ENCODE results near the gene MACROD2. TPM values are rescaled to one million over a fixed set of nuclear protein-coding genes. Genes with fewer than 3 reads are reported as not detected.

MACROD2 gene
- total RNA-seq, 2 donors from 2014 or later: not detected

DNA sequence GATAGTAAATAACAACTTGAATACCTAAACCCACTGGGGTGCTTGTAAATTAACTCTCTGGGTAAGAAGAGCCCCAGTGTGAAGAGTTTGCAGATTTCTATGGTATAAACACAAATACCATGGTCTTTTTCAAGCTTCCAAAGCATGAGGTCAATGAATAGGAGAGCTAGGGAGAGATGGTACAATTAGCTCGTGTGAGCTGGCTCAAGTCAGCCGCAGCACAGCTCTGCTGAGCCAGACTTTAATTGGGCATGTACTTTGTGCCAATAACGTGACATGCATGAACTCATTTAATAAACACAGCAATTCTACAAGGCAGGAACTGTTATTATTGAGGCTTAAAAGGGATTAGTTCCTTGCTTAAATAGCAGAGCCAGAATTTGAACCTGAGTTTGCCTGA lies 1893.7 kb downstream of the MACROD2 start:
- Mint-ChIP-seq H3K4me1 (ENCODE audit: low read depth) (no peaks in the 10 kb centered on the region), H3K9me3 (peaks cover 6 to 7% of the 10 kb centered on the region in 2 donors), H3K27me3 (ENCODE audit: low read depth) (peaks cover 6% of the 10 kb centered on the region), H3K27ac (no peak overlapping the region), H3K4me3 (no peak overlapping the region), H3K36me3 (ENCODE audit: insufficient read depth in 2 of 2) (no peaks in the 10 kb centered on the region)
- DNase-seq: no peak
- ATAC-seq (replicated peaks in 1 of 2): no peak

DNA sequence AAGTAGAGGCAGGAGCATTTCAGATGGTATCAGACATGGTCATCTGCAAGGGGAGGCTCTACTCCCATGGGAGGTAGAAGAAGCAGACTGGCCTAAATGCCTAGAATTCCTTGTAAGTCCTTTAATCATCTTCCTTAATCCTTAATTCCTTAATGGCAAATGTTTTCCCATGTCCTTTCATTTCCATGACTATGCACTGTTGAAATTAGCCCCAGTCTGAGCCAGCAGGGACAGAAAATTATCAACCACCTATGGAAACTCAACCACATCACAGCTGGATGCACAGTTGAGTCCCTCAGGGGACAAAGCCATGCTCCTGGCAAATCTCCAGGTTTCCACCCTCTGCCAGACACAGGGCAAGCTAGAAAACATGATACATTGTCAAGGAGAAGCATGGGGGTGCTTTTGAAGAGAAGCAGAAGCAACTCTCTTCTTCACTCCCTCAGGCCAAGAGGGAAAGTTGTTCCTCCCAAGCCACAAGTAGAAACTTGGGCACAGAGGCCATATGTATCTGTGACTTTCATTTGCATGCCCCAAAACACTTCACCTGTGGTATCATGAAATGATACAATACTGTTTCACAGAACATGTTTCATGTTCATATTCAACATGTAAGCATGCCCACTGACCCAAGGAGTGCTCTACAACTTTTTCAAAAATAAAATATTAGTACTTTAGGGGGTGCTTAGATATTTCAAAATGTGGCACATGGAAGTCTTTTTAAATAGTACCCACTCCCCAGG lies 1894.4 kb downstream of the MACROD2 start:
- Mint-ChIP-seq H3K27me3 (ENCODE audit: low read depth) (peaks cover 6% of the 10 kb centered on the region), H3K36me3 (ENCODE audit: insufficient read depth in 2 of 2) (no peaks in the 10 kb centered on the region), H3K9me3 (peaks cover 3 to 4% of the 10 kb centered on the region in 2 donors), H3K4me3 (no peak overlapping the region), H3K4me1 (ENCODE audit: low read depth) (no peaks in the 10 kb centered on the region), H3K27ac (no peak overlapping the region)
- DNase-seq: no peak
- ATAC-seq (replicated peaks in 1 of 2): no peak

DNA sequence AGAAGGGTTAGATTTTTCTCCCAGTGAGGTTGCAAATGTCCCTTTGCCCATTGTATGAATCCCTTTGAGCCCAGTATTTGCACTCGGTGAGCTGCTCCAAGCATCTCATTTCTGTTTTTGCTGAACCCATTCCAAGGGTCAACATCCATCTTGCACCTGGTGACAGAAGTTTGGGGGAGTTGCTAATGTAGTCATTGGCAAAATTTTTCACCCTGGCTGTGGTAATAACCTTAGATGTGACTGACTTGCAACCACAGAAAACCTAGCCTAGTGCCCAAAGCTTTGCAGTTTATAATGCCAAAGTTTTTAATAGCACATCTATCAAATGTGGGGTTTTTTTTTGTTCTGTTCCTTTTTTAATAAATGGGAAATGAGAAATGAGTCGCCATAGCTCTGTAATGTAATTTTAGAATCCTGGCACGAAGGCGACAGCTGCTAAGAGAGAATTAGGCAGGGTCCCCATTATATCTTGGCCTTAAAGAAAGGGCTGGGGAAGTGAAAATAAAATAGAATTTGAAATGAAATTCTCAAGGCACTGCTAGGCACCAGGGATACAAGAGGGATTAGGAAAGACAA lies 1895.2 kb downstream of the MACROD2 start:
- Mint-ChIP-seq H3K4me3 (no peak overlapping the region), H3K27ac (no peak overlapping the region), H3K4me1 (ENCODE audit: low read depth) (peaks cover 6% of the 10 kb centered on the region), H3K9me3 (peaks cover 4 to 6% of the 10 kb centered on the region in 2 donors), H3K36me3 (ENCODE audit: insufficient read depth in 2 of 2) (no peaks in the 10 kb centered on the region), H3K27me3 (ENCODE audit: low read depth) (peaks cover 6% of the 10 kb centered on the region)
- no peak for DNase-seq
- no peak for ATAC-seq (replicated peaks in 1 of 2)

DNA sequence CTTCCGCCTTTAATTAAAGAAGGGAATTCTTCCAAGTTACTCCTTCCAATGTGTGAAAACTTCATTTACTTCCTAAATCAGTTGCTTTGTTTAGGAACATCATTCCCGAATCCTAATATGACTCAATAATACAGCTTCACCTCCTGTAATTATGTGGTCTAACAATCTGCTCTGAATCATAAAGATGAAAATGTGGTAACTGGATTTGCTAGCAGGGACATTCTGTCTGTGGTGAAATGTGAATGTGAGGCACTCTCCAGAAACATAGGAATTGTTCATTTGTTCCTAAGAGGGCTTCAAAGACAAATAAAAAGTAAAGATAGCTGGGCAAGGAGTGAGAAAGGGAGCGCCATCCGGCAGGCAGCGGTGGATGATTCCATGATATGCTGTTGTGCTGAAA lies 1899.8 kb downstream of the MACROD2 start:
- peaks cover 6% of the 10 kb centered on the region for H3K27me3 Mint-ChIP-seq (ENCODE audit: low read depth)
- H3K27ac Mint-ChIP-seq: no peak overlapping the region
- peak overlapping the region; percentile 11 to 28 for H3K4me3 Mint-ChIP-seq
- ATAC-seq (replicated peaks in 1 of 2): no peak
- no peak for DNase-seq
- H3K4me1 Mint-ChIP-seq (ENCODE audit: low read depth): peaks cover 13% of the 10 kb centered on the region
- no peaks in the 10 kb centered on the region for H3K36me3 Mint-ChIP-seq (ENCODE audit: insufficient read depth in 2 of 2)
- peaks cover 2 to 6% of the 10 kb centered on the region in 2 donors for H3K9me3 Mint-ChIP-seq

DNA sequence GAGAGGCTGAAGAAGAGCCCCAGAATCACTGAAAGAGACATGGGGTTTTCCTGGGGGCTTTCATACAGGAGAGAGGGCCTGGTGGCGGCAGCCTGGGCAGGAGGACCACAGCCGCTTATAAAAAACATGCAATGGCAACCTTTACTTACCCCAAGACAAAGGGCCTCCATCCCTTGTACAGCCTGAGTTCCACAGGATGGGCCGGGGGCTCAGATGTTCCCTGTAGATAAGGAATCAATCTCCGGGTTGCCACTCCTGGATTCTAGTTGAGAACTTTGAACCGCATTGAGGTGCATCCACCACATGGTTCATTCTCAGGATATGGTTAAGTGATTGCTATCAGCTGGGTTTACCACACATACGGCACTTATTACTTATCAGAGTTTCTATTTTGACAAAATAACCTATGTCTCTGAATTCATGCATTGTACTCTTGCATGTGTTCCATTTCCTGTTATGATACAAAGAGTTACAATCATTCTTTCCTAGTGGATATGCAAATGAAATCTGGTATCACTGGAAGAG lies 1900.3 kb downstream of the MACROD2 start:
- H3K4me1 Mint-ChIP-seq (ENCODE audit: low read depth): peaks cover 13% of the 10 kb centered on the region
- peak overlapping the region in 1 of 2 donors; percentile 28 for H3K4me3 Mint-ChIP-seq
- no peak overlapping the region for H3K27ac Mint-ChIP-seq
- H3K36me3 Mint-ChIP-seq (ENCODE audit: insufficient read depth in 2 of 2): no peaks in the 10 kb centered on the region
- DNase-seq (peak; percentile 6), ATAC-seq (replicated peaks in 1 of 2) (peak; percentile 90)
- peaks cover 6% of the 10 kb centered on the region for H3K27me3 Mint-ChIP-seq (ENCODE audit: low read depth)
- H3K9me3 Mint-ChIP-seq: peaks cover 2 to 6% of the 10 kb centered on the region in 2 donors

DNA sequence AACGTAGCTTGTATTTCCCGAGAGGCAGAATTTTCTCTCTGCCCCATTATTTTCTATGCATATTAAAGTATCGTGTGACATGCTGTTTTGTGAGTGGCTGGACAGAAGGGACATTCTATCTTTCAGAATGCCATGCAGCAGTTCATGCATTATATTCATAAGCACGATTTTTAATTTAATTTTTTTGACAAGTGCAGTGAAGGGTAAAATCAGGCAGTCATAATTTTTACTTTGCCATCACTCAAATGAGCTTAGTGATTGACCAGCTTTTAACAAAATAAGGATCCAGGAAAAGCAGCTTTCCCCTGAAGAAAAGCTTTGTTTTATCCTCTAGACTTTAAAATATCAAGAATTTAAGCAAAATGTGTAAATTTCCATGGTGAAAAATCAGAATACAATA lies 1904.7 kb downstream of the MACROD2 start:
- Mint-ChIP-seq H3K36me3 (ENCODE audit: insufficient read depth in 2 of 2) (peaks cover 2% of the 10 kb centered on the region in 2 donors), H3K4me1 (ENCODE audit: low read depth) (peaks cover 12% of the 10 kb centered on the region), H3K27ac (no peak overlapping the region), H3K27me3 (ENCODE audit: low read depth) (no peaks in the 10 kb centered on the region), H3K4me3 (no peak overlapping the region), H3K9me3 (peaks cover 5 to 7% of the 10 kb centered on the region in 2 donors)
- DNase-seq (no peak), ATAC-seq (replicated peaks in 1 of 2) (no peak)

DNA sequence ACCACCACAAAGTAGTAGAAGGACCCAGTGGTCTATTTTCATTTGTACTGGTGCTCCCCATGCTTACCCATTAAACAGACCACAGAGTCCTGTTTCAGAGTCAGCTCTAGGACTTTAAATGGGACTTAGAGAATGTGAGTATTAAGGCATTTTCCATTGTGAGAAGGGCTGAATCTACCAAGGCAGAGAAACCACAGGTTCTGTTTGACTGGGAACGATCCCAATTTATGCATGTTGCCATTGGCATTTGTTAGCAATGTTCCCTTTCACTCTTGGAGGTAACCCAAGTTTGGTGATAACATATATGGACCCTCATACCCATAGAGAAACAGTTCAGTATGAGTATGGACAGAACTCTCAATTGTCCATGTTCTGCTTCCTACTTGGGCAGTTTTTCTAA lies 1905.1 kb downstream of the MACROD2 start:
- Mint-ChIP-seq H3K36me3 (ENCODE audit: insufficient read depth in 2 of 2) (peaks cover 2% of the 10 kb centered on the region in 2 donors), H3K27ac (no peak overlapping the region), H3K4me3 (no peak overlapping the region), H3K4me1 (ENCODE audit: low read depth) (peaks cover 8% of the 10 kb centered on the region), H3K27me3 (ENCODE audit: low read depth) (no peaks in the 10 kb centered on the region), H3K9me3 (peaks cover 2 to 7% of the 10 kb centered on the region in 2 donors)
- ATAC-seq (replicated peaks in 1 of 2): no peak
- no peak for DNase-seq

DNA sequence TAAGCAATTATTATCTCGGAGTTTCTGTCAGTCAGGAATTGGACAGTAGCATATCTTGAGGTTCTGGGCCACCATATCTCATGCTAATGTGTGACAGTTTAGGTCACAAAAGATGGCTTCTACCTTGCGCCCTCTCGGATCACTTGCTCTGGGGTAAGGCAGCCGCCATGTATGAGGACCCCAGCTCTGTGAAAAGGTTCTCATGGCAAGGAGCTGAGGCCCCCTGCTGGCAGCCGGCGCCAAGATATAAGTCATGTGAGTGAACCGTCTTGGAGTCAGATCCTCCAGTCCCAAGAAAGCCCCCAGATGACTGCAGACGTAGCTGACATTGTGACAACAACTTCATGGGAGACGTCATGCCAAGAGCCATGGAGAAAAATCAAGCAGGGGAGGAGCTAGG lies 1907.2 kb downstream of the MACROD2 start:
- Mint-ChIP-seq H3K4me1 (ENCODE audit: low read depth) (no peaks in the 10 kb centered on the region), H3K27me3 (ENCODE audit: low read depth) (no peaks in the 10 kb centered on the region), H3K4me3 (no peak overlapping the region), H3K9me3 (peaks cover 2 to 7% of the 10 kb centered on the region in 2 donors), H3K27ac (no peak overlapping the region), H3K36me3 (ENCODE audit: insufficient read depth in 2 of 2) (peaks cover 2% of the 10 kb centered on the region in 2 donors)
- ATAC-seq (replicated peaks in 1 of 2): no peak
- no peak for DNase-seq

DNA sequence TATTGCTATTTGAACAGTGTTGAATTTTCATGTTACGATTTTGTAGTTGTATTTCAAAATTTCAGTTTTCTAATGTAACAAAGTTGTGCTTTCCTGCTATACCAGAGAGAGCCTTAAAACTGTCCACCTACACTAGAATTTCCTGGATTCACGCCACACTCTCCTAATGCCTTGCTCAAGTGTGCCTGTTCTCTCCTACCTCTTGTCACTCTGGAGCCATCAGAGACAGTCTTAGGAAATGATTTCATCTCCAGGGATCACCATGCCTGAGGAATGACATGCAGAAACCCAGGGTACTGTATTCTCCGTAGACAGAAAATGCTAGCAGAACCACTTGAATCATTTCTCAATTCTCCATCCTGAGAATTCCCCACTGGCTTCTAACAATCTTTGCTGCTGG lies 1910.3 kb downstream of the MACROD2 start:
- no peaks in the 10 kb centered on the region for H3K4me1 Mint-ChIP-seq (ENCODE audit: low read depth)
- peaks cover 6 to 9% of the 10 kb centered on the region in 2 donors for H3K9me3 Mint-ChIP-seq
- no peak overlapping the region for H3K27ac Mint-ChIP-seq
- no peaks in the 10 kb centered on the region for H3K27me3 Mint-ChIP-seq (ENCODE audit: low read depth)
- no peak overlapping the region for H3K4me3 Mint-ChIP-seq
- ATAC-seq (replicated peaks in 1 of 2): no peak
- DNase-seq: no peak
- H3K36me3 Mint-ChIP-seq (ENCODE audit: insufficient read depth in 2 of 2): peaks cover 2% of the 10 kb centered on the region in 2 donors

DNA sequence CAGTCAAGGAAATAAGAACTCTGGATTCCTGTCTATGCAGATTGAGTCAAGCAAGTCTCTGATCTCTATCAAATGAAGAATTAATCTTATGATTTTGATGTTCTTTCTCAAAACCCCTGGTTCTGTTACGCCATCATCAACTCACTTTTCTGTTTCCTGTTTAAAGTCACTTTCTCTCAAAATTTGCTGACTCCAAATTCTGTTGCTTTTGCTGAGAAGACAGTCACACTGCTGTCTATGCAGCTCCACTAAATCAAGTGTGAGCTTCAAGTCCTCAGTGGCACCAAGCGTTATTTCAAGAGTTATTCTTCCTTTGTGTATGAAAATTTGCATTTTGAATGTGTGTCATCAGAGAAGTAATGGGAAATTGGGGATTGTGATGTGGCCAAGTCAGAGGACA lies 1914.7 kb downstream of the MACROD2 start:
- DNase-seq (no peak), ATAC-seq (replicated peaks in 1 of 2) (no peak)
- Mint-ChIP-seq H3K4me1 (ENCODE audit: low read depth) (no peaks in the 10 kb centered on the region), H3K27me3 (ENCODE audit: low read depth) (no peaks in the 10 kb centered on the region), H3K4me3 (no peak overlapping the region), H3K36me3 (ENCODE audit: insufficient read depth in 2 of 2) (no peaks in the 10 kb centered on the region), H3K27ac (no peak overlapping the region), H3K9me3 (peaks cover 2 to 10% of the 10 kb centered on the region in 2 donors)

DNA sequence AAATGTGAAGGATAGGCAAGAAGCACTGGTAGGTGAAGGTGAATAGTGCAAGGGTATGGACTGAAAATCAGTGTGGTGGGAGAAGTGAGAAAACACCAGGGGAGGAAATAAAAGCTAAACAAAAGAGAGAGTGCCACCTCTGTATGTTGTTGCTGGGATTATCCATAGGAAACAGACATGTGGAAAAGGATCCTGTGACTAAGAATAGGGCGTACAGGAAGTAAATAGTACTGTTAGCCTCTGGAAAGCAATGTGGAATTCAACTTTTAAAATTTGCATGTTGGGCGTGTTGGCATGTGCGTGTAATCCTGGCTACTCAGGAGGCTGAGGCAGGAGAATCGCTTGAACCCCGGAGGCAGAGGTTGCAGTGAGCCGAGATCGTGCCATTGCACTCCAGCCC lies 1916.3 kb downstream of the MACROD2 start:
- Mint-ChIP-seq H3K36me3 (ENCODE audit: insufficient read depth in 2 of 2) (no peaks in the 10 kb centered on the region), H3K9me3 (peaks cover 2 to 10% of the 10 kb centered on the region in 2 donors), H3K27ac (no peak overlapping the region), H3K27me3 (ENCODE audit: low read depth) (no peaks in the 10 kb centered on the region), H3K4me3 (no peak overlapping the region), H3K4me1 (ENCODE audit: low read depth) (no peaks in the 10 kb centered on the region)
- no peak for DNase-seq
- no peak for ATAC-seq (replicated peaks in 1 of 2)

DNA sequence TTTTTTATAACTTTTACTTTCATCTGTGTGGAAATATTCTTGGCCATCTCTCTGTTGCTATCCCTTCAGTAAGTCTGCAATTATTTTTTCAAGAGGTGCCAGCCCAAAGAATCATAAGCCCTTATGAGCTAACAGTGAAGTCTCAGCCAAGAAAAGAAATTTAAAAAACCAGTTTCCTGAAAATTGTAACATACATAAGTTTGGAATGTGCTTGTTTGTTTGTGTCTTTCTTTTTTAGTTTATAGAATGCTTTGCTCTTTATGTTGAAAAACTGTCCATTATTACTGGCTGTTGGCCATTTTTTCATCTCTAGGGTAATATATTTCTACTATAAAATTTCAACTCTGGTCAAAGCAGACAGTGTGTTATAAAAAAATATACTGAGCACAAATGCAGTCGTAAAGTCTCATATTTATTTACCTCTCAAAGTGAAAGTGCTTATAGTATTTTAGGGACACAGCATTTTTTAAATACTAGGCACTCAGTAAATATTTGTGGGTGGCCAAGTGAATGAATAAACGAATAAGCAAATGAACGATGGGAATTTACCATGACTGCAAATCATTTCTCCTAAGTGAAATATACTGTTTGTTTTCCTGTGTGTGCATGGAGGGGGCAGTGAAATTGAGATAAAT lies 1918.2 kb downstream of the MACROD2 start:
- no peaks in the 10 kb centered on the region for H3K4me1 Mint-ChIP-seq (ENCODE audit: low read depth)
- no peaks in the 10 kb centered on the region for H3K36me3 Mint-ChIP-seq (ENCODE audit: insufficient read depth in 2 of 2)
- DNase-seq: no peak
- H3K9me3 Mint-ChIP-seq: peaks cover 2 to 8% of the 10 kb centered on the region in 2 donors
- H3K27ac Mint-ChIP-seq: no peak overlapping the region
- H3K27me3 Mint-ChIP-seq (ENCODE audit: low read depth): no peaks in the 10 kb centered on the region
- no peak overlapping the region for H3K4me3 Mint-ChIP-seq
- no peak for ATAC-seq (replicated peaks in 1 of 2)

DNA sequence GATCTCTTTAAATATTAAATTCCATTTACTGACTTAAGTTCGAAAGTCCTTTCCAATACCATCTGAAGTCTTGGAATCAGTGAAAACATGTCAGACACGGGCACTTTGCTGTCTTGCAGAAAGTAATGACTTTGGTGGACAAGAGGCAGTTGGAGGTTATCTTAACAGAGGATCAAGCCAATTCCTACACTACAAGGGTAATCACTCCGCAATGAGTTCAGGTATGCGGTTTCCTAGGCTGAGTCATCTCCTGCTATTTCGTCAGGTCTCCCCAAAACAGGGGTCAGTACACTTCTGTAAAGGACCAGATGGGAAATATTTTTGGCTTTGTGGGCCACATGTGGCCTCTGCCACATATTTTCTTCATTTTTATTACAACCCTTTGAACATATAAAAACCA lies 1921.3 kb downstream of the MACROD2 start:
- H3K9me3 Mint-ChIP-seq: peaks cover 1 to 2% of the 10 kb centered on the region in 2 donors
- ATAC-seq (replicated peaks in 1 of 2) (no peak), DNase-seq (no peak)
- H3K4me3 Mint-ChIP-seq: no peak overlapping the region
- H3K4me1 Mint-ChIP-seq (ENCODE audit: low read depth): no peaks in the 10 kb centered on the region
- H3K27me3 Mint-ChIP-seq (ENCODE audit: low read depth): no peaks in the 10 kb centered on the region
- H3K27ac Mint-ChIP-seq: no peak overlapping the region
- no peaks in the 10 kb centered on the region for H3K36me3 Mint-ChIP-seq (ENCODE audit: insufficient read depth in 2 of 2)

Data from activated T-cell treated with anti-CD3 and anti-CD28 coated beads, Interleukin-2, amount 50 U/mL, for 72 hours (primary cell).